Measurements from ENCODE around the gene OPHN1. TPM values are rescaled to one million over a fixed set of nuclear protein-coding genes. Genes with fewer than 3 reads are reported as not detected.

The OPHN1 gene
- polyA plus RNA-seq, 3 donors, result 0.20 to 0.82 (median 0.73) TPM

DNA sequence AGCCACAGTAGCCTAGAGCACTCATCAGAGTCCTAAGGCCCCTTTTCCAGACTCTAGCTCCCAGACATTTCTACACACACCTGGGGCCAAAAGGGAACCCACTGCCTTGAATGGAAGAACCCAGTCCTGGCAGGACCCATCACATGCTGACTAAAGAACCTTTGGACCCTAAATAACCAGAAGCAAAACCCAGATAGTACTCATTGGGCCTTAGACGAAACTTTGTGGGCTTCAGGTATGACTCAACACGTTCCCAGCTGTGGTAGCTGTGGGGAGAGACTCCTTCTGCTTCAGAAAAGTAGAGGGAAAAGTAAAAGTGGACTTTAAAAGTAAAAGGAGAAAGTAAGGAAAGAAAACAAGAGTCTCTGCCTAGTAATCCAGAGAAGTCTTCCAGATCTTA lies 311.5 kb downstream of the OPHN1 start:
- peaks cover 0 to 2% (median 0%) of the 10 kb centered on the region in 7 donors for H3K9me3 Mint-ChIP-seq
- peaks cover 0 to 4% (median 0%) of the 10 kb centered on the region in 3 donors for H3K27me3 Mint-ChIP-seq (ENCODE audit: low read depth in 3 of 3)

DNA sequence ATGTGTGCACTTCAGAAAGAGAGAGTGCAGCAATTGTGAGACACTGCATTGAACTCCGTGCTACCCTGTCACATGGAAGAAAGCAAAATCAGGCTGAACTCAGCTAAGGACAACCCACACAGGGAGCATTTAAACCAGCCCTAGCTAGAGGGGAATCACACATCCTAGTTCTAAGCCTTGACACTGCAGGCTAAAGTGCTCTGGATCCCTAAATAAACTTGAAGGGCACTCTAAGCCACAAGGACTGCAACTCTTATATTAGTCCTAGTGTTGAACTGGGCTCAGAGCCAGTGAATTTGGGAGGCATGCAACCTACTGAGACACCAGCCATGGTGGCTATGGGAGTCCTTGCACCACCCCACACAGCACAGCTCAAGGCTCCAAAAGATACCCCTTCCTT lies 311.9 kb downstream of the OPHN1 start:
- Mint-ChIP-seq H3K9me3 (peaks cover 0 to 2% (median 0%) of the 10 kb centered on the region in 7 donors), H3K27ac (no peak overlapping the region), H3K36me3 (peaks cover 0 to 4% of the 10 kb centered on the region in 2 donors), H3K4me1 (no peaks in the 10 kb centered on the region), H3K4me3 (no peak overlapping the region), H3K27me3 (ENCODE audit: low read depth in 3 of 3) (peaks cover 0 to 4% (median 0%) of the 10 kb centered on the region in 3 donors)
- no peak overlapping the region for H3K4me3 ChIP-seq (replicated peaks in 1 of 3; ENCODE audit: low read depth in 2 of 3, low read length in 3 of 3)
- no peaks in the 10 kb centered on the region for H3K36me3 ChIP-seq (replicated peaks in 1 of 2; ENCODE audit: control insufficient read depth in 1 of 2, insufficient read depth in 2 of 2, low read length in 2 of 2)
- intact Hi-C loops (cut with micrococcal nuclease), result no loop called here
- DNase-seq, result no peak
- H3K9me3 ChIP-seq (replicated peaks in 1 of 2; ENCODE audit: control insufficient read depth in 1 of 2, insufficient read depth in 1 of 2, low read length in 2 of 2), result no peaks in the 10 kb centered on the region
- H3K4me1 ChIP-seq (ENCODE audit: control insufficient read depth in 1 of 2, insufficient read depth in 2 of 2, low read length in 2 of 2), result no peaks in the 10 kb centered on the region
- no peak overlapping the region for H3K9ac ChIP-seq (ENCODE audit: insufficient read depth, low read length, poor library complexity, severe bottlenecking)
- no peak overlapping the region for H2AFZ ChIP-seq (ENCODE audit: insufficient read depth, low read depth, low read length, poor library complexity, severe bottlenecking)
- no peak overlapping the region for H3K4me2 ChIP-seq (replicated peaks; ENCODE audit: extremely low read depth, low read length, poor library complexity, severe bottlenecking)
- TF ChIP-seq, protein P1, sequence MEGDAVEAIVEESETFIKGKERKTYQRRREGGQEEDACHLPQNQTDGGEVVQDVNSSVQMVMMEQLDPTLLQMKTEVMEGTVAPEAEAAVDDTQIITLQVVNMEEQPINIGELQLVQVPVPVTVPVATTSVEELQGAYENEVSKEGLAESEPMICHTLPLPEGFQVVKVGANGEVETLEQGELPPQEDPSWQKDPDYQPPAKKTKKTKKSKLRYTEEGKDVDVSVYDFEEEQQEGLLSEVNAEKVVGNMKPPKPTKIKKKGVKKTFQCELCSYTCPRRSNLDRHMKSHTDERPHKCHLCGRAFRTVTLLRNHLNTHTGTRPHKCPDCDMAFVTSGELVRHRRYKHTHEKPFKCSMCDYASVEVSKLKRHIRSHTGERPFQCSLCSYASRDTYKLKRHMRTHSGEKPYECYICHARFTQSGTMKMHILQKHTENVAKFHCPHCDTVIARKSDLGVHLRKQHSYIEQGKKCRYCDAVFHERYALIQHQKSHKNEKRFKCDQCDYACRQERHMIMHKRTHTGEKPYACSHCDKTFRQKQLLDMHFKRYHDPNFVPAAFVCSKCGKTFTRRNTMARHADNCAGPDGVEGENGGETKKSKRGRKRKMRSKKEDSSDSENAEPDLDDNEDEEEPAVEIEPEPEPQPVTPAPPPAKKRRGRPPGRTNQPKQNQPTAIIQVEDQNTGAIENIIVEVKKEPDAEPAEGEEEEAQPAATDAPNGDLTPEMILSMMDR (IDR thresholded peaks at IDR 0.05), result no peak
- no peaks in the 10 kb centered on the region for H4K20me1 ChIP-seq (ENCODE audit: insufficient read depth, low read length)
- no peak overlapping the region for H3K27ac ChIP-seq (ENCODE audit: low read depth in 1 of 2, low read length in 2 of 2)
- no peaks in the 10 kb centered on the region for H3K79me2 ChIP-seq (ENCODE audit: insufficient read depth, low read length)
- no CpG with 5 or more reads among the region's 1 CpG for WGBS (ENCODE audit: insufficient coverage)
- H3K27me3 ChIP-seq (ENCODE audit: control insufficient read depth in 2 of 2, insufficient read depth in 2 of 2, low read length in 2 of 2), result no peaks in the 10 kb centered on the region

More for the DNA sequence above, 311.5 kb downstream of the OPHN1 start:
- WGBS (ENCODE audit: insufficient coverage), result no CpG with 5 or more reads among the region's 2 CpGs
- Histone ChIP-seq H3K9ac (ENCODE audit: insufficient read depth, low read length, poor library complexity, severe bottlenecking) (no peak overlapping the region), H3K27me3 (ENCODE audit: control insufficient read depth in 2 of 2, insufficient read depth in 2 of 2, low read length in 2 of 2) (no peaks in the 10 kb centered on the region), H2AFZ (ENCODE audit: insufficient read depth, low read depth, low read length, poor library complexity, severe bottlenecking) (no peak overlapping the region), H4K20me1 (ENCODE audit: insufficient read depth, low read length) (no peaks in the 10 kb centered on the region), H3K36me3 (replicated peaks in 1 of 2; ENCODE audit: control insufficient read depth in 1 of 2, insufficient read depth in 2 of 2, low read length in 2 of 2) (no peaks in the 10 kb centered on the region), H3K27ac (ENCODE audit: low read depth in 1 of 2, low read length in 2 of 2) (no peak overlapping the region), H3K9me3 (replicated peaks in 1 of 2; ENCODE audit: control insufficient read depth in 1 of 2, insufficient read depth in 1 of 2, low read length in 2 of 2) (no peaks in the 10 kb centered on the region), H3K4me3 (replicated peaks in 1 of 3; ENCODE audit: low read depth in 2 of 3, low read length in 3 of 3) (no peak overlapping the region), H3K79me2 (ENCODE audit: insufficient read depth, low read length) (no peaks in the 10 kb centered on the region), H3K4me2 (replicated peaks; ENCODE audit: extremely low read depth, low read length, poor library complexity, severe bottlenecking) (no peak overlapping the region), H3K4me1 (ENCODE audit: control insufficient read depth in 1 of 2, insufficient read depth in 2 of 2, low read length in 2 of 2) (no peaks in the 10 kb centered on the region)
- TF ChIP-seq, protein P1 (IDR thresholded peaks at IDR 0.05), result no peak
- DNase-seq, result no peak
- Mint-ChIP-seq H3K4me1 (no peaks in the 10 kb centered on the region), H3K36me3 (peaks cover 0 to 4% of the 10 kb centered on the region in 2 donors), H3K4me3 (no peak overlapping the region), H3K27ac (no peak overlapping the region)
- intact Hi-C loops (cut with micrococcal nuclease), result no loop called here

Data from CD14-positive monocyte (primary cell).